KBM-7 (cell line): ENCODE data around the gene ERBB4.
"Not testable (repeated sequence)": the region's sequence is repeated elsewhere in the genome, so short reads cannot be mapped to it uniquely, and the experiment has no call there.

Experiments used
- DNase-seq: peaks from one replicate; pipeline ENCODE4 v3.0.0-alpha.2; 2015
- in situ Hi-C: fragments of 300-500 bp; cut with MboI; formaldehyde crosslinking; loops from 2 replicates; pipeline ENCODE4 v1.14.3; 2020; ENCODE audit warnings: low sequenced_read_pairs, low pct_unique_long_range_greater_than_20kb, mixed read lengths

Gene ERBB4

DNA sequence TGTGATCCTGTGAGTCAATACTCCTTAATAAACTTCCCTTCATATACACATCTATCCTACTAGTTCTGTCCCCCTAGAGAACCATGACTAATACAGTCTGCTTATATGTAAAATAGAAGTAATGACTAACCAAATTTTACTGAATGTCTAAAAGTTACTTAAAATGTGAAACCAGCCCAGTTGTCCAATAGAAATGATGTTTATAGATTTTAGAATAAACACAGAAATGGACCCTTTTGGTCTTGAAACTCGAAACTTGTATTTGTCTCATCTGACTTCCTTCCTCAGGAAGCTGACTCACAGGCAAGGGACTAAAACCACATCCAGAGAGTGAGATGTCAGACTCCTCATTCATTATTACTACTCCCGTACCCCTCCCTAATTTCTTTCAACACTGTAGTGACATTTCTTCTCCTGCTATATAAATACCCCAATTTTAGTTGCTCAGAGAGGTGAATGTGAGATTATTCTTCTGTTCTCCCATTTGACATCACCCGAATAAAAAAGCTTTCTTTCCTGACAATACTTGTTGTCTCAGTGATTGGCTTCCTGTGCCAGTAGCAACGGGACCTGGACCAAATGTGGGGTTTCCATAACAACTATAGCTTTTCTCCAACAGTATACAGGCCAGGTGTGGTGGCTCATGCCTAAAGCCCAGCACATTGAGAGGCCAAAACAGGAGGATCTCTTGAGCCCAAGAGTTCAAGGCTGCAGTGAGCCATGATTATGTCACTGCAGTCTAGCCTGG, 486.0 kb downstream of the ERBB4 start:
- in situ Hi-C loops: no loop called here
- peak; percentile 31 for DNase-seq

DNA sequence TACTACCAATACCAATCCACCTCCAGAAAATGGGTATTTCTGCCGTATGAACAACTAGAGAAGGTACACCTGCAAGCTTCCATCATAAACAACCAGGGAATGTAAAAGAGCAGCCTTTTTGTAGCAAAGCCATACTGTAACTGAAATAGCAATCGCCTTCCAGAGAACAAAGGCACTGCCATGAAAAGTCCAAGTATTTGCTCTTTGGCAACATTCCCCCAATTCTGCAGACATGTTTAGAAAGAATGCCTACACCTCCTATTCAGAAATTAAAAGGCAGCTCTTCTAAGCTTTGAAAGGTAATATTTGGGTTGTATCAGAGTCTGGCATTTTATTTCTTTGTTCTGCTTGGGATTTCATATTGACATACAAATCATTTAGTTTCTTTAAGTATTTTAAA, 487.7 kb downstream of the ERBB4 start:
- no peak for DNase-seq
- in situ Hi-C loops: no loop called here

DNA sequence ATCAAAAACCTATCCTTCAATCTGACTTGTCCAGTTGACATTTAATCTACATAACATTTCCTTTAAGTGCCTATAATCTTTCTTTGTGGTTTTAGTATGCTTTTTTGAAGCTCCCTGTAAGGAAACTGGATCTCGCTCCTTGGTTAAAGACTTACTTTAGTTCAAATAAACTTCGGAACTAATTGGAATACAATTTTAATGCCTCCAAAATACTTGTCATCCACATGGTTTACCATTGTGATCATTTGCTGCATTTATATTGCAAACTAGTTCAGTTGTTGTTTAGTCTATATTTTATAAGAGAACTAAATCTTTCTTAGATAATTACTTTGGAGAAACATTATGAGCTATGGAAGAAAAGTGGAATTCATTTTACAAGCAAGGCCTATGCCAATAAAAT, 496.0 kb downstream of the ERBB4 start:
- in situ Hi-C loops: no loop called here

DNA sequence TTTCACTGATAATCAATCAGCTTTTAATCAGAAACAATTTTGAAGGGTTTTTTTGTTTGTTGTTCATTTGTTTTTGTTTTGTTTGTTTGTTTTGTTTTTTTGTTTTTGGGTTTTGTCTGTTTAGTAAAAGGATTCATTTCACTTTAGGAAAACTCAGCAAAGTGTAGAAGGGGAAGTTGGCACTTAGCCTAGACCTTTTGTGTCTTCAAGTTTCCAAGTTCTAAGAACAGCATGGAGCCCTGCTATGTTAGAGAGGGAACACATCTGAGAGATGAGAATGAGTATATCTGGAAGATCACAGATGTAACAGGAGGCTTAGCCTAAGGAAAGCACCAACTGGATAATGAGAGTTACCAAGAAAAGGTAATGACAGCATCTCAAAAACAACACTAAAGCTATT, 501.5 kb downstream of the ERBB4 start:
- in situ Hi-C loops: no loop called here

More for the DNA sequence above, 496.0 kb downstream of the ERBB4 start:
- DNase-seq: no peak

DNA sequence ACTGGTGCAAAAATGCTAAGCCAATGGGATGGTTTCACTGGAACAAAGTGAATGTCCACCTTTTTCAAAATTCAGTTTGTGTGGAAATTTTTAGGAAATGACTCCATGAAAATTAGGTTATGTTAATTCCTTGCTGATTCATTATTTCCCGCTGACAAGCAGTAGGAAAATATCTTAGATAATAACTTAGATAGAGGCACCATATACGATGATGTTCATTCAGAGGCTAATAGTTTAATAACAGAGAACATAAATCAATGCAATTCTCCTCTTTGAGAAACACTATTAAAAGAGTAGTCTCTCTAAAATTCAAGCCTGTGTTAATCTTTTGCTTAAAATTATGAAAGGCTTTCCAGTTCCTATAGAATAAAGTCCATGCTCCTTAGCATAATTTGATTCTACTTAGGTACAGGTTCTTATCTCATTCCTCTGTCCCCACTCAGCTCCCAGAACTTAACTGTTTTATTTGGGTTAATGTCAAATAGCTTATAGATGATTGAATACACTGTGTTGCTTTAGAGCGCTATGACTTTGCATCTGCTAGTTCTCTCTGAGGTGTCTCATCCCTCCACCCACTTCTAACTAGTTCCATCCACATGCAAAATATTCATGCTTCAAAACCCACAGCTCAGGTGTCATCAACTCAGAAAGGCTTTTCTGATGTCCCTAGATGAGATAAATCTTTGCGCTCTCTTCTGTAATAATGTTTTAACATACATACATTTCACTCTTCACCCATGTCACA, 503.6 kb downstream of the ERBB4 start:
- no peak for DNase-seq
- in situ Hi-C loops: no loop called here

More for the DNA sequence above, 501.5 kb downstream of the ERBB4 start:
- no peak for DNase-seq

DNA sequence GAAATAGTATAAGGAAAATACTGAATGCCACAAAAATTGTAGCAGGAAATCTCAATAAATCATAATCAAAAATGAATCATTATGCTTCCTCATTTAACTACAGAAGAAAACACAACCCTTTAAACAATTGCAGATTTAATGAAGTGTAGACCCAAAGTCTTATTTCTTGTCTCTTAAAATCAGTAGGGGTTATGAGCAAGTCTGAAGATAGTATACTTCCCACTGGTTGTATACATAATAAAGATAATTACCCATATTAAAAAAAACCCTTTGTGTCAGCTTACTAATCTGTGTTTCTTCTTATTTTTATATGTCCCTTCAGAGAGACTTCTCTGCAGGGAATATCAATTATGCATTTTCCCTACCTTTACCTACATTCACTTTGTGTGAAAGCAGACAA, 504.7 kb downstream of the ERBB4 start:
- in situ Hi-C loops: no loop called here
- DNase-seq: no peak

DNA sequence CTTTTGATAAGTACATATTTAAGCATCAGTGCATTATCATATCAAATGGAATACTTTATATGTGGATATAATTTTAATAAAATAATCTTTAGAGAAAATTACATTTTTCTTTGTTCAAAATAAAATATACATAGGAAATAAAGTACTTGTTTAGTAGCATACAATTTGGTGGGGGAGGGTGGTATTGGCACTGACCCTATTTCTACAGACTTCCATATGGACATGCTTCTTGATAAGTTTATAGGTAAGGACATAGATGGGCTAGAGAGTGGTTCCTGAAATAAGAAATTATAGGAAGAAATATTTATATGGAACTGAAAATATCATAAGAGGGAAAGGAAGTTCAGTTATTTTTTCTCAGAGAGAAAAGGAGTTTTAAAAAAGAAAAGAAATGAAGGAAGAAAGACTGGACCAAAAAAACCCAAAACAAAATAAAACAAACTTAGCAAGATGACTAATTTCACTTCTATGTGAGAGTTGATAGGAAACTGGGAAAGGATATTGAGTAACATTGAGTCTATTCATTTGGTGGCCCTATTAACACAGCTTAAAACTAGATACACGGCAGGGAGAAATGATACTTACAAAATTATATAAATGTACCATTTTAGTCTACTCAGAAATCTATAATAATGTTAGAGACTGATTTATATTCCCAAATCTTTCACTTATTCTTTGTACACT, 505.9 kb downstream of the ERBB4 start:
- no peak for DNase-seq
- in situ Hi-C loops: no loop called here

DNA sequence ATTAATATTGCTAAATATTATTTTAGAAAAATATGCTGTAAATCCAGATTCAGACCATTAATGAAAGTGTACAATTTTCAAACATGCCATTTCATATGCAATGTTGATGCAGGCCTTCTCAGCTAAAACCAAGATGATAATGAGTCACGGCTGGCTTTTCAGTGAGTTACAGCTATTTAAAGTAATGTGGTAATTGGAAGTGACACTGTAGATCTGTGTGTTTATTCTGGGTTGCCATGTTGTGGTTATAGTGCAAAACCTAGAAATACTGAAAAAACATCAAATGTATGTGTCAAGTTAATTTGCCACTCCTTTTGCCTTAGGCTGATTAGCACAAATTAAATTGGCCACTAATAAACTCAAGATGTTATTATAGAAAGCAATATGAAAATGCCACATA, 506.6 kb downstream of the ERBB4 start:
- in situ Hi-C loops: no loop called here

DNA sequence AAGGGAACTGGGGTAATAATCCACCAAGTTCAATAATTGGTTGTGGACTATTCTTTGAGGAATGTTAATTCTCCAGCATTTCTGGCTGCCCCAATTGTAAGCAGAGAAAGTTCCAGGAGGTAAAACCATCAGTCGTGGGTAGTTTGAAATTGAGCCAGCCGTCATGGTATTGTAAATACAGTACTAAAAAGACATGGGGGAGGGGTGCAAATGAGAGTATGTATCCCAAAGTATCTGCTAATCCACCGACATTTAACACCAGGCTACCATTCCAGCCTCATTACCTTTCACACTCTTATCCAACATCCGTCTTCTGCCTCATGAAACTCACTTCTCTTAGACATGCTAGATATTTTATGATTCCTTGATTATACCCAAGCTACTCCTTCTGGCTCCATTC, 507.9 kb downstream of the ERBB4 start:
- in situ Hi-C loops: no loop called here

More for the DNA sequence above, 506.6 kb downstream of the ERBB4 start:
- no peak for DNase-seq

DNA sequence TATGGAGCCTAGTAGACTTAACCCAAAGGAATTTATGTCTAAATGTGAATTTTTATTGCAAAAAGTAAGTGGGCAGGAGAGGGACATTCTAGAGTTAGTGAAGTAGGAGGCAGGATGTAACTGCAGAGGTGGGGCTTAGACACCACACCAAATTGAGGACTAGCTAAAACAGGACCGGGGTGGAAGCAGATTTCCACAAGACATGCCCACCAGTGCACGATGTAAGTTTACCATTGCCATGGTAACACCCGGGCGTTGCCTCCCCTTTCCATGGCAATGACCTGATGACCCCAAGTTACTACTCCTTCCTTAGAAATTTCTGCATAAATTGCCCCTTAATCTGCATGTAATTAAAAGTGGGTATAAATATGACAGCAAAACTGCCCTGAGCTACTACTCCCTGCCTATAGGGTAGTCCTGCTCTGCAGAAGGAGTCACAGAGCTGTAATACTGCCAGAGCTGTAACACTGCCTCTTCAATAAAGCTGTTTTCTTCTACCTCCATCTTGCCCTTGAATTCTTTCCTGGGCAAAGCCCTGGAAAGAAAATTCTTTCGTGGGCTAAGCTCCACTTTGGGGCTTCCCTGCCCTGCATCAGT, 509.7 kb downstream of the ERBB4 start:
- in situ Hi-C loops: no loop called here
- no peak for DNase-seq

More for the DNA sequence above, 507.9 kb downstream of the ERBB4 start:
- no peak for DNase-seq

DNA sequence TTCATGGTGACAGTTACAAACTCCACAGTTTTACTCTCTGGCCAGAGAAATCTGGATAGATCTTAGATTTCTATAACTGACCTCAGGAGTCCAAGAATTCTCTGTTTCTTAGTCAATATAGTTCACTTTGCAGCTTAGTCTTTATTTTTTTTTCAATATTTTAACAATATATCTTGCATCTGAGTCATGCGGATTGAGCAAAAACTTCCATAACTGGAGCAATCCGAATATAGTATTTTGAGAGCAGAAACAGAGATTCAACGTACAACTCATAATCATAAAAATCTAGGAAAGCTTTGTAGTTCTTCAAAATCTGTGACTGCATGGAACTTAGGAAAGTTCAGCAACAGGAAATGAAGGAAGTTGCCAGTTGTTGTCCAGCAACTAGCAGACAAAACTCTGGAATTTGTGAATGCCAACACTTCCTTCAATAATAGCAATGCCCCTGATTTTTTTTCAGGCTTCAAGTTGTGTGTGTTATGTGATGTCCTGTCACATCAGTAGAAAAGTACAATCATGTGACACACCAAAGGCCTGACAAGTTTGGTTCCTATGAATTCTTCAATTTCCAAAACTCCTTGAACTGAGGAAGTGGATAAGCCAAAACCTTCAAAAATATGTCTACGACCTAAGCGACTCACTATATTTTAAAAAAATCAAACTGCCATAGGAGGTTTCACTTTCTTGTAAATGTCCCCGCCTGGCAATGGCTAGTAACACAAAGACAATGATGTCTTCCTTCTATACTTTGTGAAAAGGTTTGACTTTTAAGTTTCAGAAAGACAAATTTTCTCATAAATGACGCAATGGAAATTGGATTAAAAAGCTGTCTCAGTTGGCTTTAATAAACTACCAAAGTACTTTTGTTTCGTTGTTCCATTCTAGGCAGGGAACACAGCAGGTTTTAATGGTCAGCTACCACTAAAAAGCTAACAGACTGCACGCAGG, 510.6 kb downstream of the ERBB4 start:
- in situ Hi-C loops: no loop called here
- no peak for DNase-seq

DNA sequence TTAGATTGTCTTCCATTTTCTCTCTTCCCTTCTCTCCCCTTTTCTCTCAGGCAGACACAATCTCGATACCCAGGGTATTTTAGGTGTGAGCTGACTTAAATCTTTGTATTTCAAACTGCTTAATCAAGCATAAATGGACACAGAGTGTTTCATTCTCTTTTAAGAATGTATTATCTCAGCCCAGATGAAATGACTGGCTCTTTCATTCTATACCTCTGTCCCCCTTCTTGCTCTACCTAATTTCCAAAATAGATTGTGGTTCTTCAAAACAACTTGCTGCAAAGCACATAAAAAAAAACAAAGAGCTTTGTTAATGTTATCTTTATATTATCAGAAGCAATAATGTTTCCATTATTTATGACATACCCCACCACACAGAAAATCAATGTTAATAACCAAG, 514.6 kb downstream of the ERBB4 start:
- DNase-seq: no peak
- in situ Hi-C loops: no loop called here

DNA sequence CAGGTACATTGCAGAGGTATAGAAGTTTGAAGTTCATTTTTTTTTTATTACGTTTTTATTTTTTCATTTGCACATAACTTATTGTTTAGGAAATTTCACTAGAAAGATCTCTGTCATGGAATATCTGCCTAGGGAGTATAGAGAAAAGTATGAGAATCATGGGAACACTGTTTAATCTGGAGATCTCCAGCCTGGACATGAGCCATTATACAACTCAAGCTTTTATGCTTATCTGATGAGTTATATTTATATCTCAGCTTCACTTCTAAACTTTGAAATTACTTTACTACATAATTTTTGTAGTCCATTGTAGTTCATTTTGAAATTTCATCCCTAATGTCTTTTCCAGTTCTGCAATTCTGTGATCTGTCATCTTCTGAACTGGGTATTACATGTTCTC, 515.6 kb downstream of the ERBB4 start:
- in situ Hi-C loops: no loop called here

DNA sequence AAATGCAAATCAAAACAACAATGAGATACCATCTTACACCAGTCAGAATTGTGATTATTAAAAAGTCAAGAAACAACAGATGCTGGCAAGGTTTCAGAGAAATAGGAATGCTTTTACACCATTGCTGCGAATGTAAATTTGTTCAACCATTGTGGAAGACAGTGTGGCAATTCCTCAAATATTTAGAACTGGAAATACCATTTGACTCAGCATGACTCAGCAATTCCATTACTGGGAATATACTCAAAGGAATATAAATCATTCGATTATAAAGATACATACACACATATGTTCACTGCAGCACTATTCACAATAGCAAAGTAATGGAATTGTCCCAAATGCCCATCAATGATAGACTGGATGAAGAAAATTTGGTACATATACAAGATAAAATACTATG, 516.7 kb downstream of the ERBB4 start:
- in situ Hi-C loops: no loop called here
- no peak for DNase-seq

More for the DNA sequence above, 515.6 kb downstream of the ERBB4 start:
- no peak for DNase-seq

DNA sequence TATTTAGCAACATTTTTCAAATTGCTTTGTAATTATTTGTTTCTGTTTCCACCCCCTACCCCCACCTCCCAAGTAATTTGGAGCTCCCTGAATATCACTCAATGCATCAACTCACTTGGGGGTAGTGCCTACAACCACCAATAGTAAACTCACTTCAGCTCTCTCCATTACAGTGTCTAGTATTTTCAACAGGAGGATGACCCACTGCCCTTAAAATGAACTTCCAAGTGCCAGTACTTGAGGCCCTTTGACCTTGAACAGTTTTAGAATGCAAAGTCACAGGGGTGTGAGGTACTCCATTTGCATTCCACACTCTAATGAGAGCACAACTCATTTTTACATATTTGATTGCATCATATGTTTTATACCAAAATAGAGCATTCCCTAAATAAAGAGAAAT, 523.0 kb downstream of the ERBB4 start:
- in situ Hi-C loops: no loop called here

DNA sequence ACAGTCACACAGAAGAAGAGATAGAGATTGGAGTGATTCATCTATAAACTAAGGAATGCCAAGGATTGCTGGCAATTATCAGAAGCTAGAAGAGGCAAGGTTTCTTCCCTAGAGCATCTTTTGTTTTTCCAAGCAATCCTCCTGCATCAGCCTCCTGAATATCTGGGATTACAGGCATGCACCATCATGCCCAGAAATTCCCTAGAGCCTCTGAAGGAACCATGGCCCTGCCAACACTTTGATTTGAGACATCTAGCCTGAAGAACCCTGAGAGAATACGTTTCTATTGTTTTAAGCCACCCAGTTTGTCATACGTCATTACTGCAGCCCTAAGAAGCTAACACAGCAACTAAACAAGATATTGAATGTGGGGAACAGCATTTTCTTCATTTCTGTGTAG, 525.0 kb downstream of the ERBB4 start:
- no peak for DNase-seq
- in situ Hi-C loops: no loop called here

More for the DNA sequence above, 523.0 kb downstream of the ERBB4 start:
- DNase-seq: no peak

DNA sequence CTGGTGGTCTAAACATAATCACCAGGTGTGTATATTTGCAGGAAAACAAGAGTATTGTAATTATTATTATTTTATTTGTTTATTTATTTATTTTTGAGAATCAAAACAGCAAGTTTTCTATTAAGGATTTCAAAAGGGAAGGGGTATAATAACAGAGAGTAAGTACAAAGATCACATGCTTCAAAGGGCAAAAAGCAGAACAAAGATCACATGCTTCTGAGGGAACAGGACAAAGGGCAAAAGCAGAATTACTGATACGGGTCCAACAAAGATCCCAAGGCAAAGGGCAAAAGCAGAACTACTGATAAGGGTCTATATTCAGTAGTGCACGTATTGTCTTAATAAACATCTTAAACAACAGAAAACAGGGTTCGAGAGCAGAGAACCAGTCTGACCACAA, 528.3 kb downstream of the ERBB4 start:
- peak; percentile 19 for DNase-seq
- in situ Hi-C loops: not testable (repeated sequence)

DNA sequence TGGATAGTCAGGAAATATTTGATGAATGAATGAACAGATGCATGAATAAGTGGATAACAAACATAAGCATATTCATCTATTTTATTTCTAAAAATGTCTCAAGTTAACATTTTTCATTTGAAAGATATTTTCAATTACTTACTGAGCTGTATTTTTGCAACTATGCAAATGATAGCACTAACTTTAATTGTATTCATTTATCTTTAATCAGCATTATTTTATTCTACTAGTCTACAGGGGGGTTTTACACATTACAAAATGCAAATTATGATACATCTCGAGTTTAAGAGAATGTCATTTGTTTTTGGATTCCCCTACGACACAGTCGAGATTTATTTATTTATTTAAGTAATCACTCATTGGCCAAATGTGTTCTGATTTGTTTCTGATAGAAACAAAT, 530.6 kb downstream of the ERBB4 start:
- DNase-seq: no peak
- in situ Hi-C loops: no loop called here
